GM19324 (cell line): ENCODE results near the gene E2F2.

Experiments used
- ATAC-seq: cut with Tn5 transposase; IDR thresholded peaks from one replicate; pipeline ENCODE4 v1.9.1; 2021; ENCODE audit warnings: mild to moderate bottlenecking, moderate library complexity; ENCODE audit not compliant: unreplicated experiment, low FRiP score

The E2F2 gene

DNA sequence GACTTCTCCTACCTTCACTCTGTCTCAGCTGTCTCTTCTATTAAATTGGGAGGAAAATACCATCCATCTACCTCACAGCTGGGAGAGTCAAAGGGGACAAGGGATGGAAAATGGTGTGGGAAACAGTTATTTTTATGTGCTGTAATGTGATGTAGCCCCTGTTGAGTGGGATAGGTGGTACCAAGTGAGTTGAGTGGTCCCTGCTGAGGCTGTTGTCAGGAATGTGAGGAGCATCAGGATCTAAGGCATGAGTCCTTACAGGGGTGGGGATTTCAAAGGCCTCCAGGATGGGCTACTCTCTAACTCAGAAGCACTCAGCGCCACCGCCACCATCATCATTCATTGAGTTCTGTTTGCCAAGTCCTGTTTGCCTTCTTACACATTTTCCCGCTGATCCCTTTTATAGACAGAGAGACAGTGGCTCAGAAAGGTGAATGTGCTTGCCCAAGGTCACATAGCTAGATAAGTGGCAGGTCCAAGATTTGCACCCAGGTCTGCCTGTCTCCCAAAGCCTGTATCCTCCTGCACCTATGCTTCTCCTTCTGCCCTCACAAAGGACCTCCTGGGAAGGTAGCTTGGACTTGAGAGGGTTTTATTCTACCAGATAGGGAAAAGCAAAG is 32.8 kb upstream of the E2F2 start:
- ATAC-seq: no peak

DNA sequence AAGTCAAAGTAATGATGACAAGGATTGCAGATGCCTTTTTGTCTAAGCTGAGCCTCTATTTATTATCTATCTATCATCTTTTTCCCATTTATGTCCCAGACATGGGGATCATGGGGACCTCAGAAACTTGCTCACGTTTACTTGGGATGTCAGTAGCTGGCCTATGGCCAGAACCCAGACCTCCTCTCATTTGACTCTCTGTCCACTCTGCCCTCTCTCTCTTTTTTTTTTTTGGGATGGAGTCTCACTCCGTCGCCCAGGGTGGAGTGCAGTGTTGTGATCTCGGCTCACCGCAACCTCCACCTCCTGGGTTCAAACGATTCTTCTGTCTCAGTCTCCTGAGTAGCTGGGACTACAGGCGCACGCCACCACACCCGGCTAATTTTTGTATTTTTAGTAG is 32.0 kb upstream of the E2F2 start:
- ATAC-seq: no peak

DNA sequence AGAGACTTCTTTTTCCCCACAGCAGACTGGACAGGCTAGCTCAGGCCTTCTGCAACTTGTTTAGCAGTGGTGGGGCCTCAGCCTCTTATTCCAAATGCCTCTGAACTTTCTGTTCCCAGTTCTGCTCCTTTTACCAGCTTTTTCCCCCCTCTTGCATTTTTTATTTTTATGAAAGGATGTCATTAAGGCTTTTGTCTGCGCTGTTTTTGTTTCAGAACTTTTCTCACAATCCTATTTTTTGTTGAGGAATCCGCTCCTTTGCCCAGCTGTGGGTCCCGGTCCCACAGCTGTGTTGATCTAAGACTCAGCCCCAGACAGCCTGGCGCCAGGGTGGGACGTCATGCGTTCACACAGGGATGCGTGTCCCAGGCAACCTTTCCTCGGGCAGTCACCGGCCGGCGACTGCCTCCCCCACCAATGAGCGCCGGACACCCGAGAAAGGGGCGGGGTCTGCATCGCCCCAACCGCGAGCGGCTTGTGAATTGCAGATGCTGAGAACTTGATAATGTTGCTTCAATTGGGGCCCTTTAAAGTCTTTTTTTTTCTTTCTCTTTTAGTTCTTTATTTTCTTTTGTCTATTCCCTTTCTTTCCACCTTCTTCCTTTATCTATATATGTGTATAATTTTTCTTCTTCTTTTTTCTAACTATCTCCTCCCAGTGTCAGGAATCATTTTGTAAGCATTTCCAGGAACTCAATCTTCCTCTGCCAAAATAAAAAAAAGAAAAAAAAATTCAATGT is 31.3 kb upstream of the E2F2 start:
- ATAC-seq: no peak

DNA sequence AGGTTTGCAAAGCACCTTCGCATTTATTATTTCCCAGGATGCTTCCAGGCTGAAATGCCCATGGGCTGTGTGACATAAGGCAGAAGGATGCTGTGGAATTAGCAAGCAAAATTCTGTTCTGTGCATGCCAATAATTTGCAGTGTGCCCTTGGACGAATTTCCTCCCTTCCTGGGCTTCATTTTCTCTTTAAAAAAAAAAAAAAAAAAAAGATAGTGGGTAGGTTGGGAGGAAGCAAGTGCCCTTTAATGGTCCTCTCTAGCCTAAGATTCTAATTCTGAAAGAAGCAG is 30.7 kb upstream of the E2F2 start:
- ATAC-seq: no peak

DNA sequence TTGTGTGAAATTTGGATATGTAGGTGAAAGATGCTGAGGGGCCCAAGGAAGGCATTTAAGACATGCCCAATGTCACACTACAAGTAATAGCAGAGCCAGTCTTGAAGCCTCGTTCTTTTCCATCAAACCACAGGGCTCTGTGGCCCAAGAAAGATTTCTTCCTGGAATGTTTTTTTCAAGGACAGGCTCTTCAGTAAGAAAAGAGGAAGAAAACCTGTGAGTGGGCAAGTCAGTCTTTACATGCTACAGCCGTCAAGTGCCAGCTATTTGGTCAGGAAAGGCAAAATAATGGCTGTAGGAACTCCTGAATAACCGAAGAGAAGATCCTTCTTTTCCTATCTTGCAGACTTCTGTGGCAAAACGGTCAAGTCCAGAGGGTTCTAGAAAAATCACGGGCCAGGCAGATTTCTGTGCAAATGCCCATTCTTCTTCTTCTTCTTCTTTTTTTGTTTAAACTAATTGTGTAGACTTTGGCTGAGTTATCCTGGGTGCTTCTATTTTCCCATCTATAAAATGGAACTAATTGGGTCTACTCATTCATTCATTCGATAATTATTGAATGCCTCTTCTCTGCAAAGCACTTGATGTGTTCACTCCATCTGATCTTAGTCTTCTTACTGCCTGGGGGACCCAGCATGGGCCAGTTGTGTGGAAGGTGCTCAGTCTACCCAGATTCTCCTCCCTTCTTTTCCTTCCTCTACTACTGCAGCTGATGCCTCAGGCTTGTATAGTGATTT is 30.2 kb upstream of the E2F2 start:
- no peak for ATAC-seq

DNA sequence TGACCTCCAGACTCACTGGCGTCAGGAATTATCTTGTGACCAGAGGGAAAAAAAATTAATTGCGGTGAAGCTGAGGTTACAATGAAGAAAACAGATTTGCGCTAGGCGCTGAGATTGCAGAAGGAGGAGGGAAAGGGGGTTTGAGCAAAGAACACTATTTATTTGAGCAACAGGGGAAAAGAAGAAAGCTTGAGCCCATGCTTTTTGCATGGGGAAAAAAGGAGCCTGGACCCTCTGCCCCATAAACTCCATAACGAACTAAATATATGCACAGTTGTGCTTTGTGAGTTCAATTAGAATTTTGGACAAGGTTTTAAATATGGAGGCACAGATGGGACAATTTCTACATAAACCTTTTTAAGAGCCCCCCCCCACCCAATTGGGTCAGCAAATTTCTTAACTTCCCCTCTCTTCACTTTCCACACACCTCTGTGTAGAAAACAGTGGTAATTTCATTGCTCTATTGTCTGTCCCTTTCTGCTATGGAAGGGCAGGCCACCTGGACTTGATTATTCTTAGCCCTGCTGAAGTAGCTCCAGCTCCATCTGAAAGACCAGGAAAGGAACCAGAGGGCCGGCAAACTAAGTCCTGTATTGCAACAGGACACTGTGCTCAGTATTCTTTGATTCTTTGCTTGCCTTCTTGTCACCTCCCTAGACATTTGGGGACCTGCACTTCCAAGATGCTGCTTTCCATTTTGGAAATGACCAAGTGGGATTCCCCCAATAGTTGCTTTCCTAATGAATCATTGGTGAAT is 29.1 kb upstream of the E2F2 start:
- ATAC-seq: no peak

DNA sequence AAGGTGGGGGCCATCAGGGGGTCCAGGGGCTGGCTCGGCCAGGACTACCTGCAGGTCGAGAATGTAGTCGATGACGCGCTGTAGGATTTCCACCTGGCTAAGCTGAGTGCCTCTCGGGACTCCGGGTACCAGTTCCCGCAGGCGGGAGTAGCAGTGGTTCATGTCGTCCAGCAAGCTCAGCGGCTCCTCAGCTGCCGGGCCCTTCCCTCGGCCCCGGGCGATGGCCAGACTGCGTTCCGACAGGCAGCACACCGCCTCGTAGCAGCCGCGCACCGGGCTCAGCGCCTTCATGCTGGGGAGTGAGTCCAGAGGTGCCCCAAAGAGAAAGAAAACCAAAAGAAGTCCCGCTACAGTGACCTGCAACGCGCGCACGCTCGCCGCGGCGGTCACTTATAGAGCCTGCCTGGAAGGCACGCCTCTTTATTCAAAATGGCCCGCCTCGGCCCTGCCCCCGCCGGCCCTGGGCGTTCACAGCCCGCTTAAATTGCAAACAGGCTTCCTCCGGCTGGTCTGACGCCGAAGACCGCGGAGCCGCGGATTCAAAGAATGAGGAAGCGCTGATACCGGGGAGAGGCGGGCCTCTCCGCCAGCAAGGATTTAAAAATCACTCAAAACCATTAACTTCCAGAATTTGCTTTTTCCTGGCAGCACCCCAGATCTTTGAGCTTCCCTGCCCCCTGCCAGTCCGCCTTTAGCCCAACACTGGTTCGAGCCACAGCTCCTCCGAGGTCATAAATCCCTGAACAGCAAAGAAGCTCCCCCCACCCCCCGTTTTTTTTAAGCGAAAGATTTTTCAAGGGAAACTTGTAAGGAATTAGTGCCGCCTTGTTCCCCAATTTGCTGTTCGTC is 28.3 kb upstream of the E2F2 start, which contains the start of gene ID3:
Gene ID3, minus strand, starts transcription at position 366 of the 849 bp plus-strand sequence. Its CDS starts 75 bp downstream, at position 291.
- ATAC-seq: peak; percentile 74

DNA sequence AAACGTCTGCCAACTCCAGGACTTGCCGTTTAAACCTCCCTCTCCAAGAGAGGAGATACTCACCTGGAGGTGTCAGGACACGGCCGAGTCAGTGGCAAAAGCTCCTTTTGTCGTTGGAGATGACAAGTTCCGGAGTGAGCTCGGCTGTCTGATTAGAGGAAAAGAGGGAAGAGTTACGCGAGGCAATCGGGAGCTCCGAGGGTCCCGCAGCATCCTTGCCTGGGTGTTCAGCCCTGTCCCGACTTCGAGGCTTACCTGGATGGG is 27.8 kb upstream of the E2F2 start:
- ATAC-seq: no peak

DNA sequence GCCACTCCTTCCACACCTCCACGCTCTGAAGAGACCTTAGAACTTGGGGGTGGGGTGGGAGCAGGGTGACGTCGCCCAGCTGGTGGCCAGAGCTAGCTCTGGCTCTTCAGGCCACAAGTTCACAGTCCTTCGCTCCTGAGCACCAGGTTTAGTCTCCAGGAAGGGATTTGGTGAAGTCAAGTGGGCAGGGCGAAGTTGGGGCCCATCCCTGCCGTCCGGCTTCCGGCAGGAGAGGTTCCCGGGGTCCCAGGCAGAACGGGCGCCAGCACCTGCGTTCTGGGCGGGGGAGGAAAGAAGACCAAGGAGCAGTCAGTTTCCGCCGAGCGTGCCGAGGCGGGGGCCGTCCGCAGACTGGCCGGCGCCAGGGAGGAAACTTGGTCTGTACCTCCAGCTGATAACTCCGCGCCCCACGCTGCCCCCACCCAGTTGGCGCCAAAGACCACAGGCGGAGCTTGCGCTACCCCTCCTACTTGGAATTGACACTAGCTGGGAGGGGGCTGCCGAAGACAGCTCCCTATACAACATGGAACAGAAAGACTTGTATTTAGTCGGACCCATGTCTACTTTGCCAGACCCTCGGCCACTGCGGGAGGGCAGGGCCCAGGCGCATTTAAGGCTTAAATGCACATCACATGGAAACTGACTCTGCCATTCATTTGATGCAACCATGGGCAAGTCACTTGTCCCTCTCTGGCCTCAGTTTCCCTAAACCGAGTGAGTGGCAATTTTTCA is 27.3 kb upstream of the E2F2 start:
- no peak for ATAC-seq

DNA sequence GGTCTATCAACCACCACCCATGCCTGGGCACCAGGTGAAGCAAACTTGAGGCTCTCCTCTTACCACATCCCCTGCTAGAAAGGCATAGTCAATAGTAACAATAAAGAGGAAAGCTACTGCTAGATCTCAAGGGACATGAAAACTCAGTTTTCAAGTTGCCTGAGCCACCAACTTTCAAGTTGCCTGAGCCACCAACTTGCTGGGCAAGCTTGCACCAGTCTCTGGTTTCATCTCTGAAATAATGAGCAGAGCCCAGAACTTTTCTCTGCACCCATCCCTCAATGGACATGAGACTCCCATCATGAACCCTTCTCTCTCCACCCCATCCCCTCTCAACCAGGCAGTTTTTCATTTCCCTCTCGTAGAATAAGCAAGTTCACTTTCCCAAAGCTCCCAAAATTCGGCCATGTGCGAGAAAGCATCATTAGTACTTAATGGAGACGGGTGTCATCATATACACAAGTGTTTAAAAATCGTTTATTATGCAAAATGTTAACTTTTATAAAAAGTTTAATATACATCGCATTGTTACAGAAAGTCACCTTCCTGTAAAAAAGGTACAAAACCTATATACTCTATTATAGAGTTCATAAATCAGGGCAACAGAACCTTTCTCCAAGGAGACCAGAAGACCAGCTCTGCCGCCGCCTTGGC is 26.6 kb upstream of the E2F2 start:
- no peak for ATAC-seq

DNA sequence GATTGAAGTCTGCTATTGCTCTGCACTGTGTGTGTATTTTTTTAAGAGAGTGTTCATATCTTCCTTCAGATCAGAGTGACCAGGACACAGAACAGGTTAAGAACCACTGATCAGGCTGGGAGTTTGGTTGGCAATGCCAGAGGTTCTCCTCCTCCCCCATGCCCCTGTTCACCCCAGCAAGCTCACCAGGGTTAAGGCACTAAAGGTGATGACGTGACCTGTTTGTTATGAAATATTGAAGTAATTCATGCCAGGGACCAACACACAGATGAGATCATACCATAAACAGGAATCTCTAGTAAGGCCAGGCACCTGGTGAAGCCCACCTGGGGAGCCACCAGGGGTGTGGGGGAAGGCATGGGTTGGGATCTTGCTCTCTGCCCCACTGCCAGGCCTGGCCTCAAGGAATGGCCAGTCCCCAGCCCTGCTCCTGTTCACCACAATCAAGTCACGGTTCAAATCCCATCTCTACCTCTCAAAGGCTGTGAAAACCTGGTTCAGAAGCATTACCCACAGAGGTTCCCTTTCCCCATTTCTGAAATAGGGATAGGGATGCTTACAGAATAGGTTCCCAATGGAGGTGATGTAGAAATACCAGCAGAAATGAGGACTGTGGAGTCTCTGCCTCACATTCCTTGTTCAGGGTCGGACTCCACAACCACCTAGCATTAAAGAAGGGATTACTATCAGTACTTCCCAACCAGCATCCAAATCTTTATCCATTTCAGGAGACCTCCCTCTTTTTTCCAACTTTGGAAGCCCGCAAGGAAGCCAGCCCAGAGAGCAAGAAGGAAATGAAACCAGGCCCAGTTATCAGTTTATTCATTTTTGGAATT is 25.8 kb upstream of the E2F2 start:
- ATAC-seq: no peak

DNA sequence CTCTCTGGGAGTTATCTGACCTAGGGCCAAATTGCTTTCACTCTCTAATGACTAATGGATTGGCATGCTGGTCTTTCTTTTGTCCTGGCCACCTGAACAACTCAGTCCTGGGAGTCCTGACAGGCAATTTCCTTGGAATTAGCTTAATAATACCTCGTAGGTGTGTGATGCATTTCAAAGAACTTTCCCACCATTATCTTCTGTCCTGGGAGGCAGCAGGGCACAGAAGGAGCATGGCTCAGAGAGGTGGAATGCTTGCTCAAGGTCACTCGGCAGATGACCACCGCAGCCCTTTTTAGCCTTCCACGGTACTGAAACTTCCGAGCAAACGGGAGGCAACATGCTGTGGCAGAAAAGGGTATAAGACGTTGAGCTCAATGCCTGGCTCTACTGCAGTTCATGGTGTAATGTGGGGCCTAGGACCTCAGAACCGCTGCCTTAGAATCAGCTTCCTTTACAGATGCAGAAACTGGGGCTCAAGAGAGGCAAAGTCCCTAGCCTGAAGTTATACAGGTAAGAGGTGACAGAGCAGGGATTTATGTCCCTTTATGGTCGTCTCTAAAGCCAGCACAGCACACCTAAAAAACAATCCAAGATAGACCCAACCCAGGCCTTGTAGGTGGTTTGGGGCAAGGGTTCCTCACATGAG is 25.1 kb upstream of the E2F2 start:
- ATAC-seq: no peak

DNA sequence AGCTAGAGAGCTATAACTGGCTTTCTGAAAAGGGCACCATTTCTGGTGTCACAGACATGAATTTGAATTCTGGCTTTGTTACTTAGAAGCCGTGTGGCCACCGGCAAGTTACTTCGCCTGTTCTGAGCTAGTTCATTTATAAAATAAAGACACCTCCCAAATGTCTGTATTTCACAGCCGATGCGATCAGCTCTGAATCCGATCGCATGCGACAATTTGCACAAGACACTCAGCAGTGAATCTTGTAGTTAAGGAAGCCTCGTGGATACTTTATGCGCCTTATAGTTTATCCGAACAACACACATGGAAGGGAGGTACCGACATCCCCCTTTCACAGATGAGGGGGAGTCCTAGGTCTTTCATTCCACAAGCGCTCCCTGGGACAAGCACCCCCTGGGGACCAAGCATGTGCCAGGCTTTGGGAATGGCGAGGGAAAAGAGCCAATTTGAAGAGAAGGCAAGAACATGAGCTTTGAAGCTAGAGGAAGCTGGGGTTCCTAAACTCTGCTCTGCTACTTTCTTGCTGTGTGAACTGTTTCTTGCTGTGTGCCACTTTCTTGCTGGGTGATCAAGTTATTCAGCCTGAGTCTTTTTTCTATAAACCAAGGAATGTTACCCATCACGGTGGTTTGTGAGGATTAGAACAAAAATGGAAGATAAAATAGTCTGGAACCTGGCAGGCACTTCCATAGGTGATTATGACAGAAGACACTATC is 24.4 kb upstream of the E2F2 start:
- ATAC-seq: no peak

DNA sequence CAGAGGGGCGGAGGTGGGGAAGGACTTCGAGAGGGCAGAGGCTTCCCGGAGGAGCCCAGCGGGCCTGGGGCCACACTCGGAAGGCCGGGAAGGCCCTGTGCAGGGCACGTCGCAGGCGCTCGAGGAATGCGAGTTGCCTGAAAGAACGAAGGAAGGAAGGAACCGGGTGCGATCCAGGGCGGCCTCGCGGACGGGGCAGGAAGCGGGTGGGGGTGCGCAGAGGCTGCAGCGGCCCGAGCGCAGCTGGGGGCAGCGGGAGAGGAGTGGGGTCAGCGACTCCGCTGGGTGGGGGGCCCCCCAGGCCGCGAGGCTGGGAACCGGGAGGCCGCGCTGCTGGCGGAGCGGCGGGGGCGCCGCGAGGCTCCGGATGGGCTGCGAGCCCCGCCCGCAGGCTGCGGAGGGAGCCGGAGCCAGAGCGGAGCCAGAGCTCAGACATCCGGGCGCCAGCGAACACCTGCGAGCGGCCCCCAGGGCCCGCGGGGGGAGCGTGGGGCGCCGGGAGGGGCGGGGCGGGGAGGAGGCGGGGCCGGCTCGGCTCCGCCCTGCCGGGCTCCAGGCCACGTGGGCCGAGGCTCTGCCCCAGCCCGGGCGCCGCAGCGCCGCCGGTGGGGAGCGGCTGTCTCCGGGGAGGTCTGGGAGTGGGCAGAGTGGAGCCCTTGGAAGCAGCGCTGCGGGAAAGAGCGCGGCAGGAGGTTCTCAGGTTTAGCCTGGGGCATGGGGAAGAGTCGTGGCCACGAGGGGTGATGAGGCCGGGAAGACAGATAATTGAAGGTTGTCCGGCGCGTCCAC is 23.6 kb upstream of the E2F2 start:
- ATAC-seq: peak; percentile 53

DNA sequence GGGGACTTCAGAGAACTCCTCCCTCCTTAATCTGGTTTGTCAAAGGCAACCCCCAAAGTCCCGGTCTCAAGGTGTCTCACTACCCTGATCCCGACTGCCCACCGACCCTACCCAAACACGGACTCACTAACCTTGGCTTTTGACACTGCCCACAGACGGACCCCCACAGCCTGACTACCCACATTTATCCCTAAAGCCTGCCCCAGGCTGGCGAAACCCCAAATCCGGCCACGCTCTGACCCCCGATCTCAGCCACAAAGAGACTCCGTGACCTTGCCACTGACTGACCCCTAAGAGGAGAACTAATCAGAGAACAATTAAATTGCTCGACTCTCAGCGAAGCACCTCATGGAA is 23.1 kb upstream of the E2F2 start:
- ATAC-seq: no peak

DNA sequence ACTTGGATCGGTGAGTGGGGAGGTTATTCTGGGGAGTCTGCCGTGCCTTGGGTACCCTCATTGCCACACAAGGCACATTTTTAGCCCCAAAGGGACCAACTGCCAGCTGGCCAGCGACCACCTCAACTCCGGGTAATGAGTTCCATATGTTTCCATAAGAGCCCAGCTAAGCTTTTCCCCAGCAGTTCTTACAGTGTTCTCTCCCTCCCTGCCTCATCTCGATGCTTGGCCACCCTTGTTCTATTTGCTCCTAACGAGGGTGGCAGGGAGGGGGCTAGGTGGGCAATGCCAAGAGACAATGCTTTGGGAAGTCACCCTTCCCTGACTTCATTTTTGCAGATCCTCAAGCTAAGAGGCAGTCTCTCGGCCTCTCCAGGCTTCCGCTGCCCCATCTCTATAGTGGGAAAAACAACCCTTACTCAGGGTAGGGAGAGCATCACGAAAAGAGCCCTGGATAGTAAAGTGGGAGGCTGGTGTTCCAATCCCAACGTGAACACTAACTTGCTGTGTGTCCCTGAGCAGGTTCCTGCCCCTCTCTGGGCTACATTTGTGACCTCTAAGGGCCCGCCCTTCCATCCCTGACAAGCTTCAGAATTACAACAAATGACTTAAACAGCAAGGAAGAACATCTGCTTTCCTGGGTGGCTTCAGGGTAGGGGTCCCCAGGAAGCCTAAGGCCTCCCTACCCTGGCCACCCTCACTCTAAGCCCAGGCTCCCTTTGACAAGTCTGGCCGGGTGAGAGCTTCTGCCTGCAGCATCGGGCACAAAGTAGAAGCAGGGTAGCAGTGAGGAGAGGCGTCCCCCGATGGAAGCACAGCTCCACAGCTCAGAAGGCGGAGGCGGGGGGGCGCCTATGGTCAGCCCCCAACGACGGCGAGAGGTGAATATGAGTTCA is 22.4 kb upstream of the E2F2 start:
- ATAC-seq: no peak
